Stomach smooth muscle (tissue), 2 donors: ENCODE measurements around the gene CEP63.
"Not testable (repeated sequence)": the region's sequence is repeated elsewhere in the genome, so short reads cannot be mapped to it uniquely, and the experiment has no call there.

Source experiments
- H3K27ac ChIP-seq: one replicate; pipeline ENCODE4 v1.7.0; 2013; ENCODE audit warnings: mild to moderate bottlenecking, low read length, inconsistent platforms
- H3K27me3 ChIP-seq, 2 donors: one replicate each; pipeline ENCODE4 v1.7.0; 2013; ENCODE audit warnings: low read length in 2 of 2; ENCODE audit not compliant: insufficient read depth in 2 of 2, control insufficient read depth in 1 of 2
- H3K36me3 ChIP-seq, 2 donors: one replicate each; pipeline ENCODE4 v1.7.0; 2013; ENCODE audit warnings: low read length in 2 of 2; ENCODE audit not compliant: control insufficient read depth in 2 of 2, insufficient read depth in 2 of 2
- H3K4me1 ChIP-seq: one replicate; pipeline ENCODE4 v1.7.0; 2013; ENCODE audit warnings: low read length; ENCODE audit not compliant: control insufficient read depth, insufficient read depth
- H3K4me3 ChIP-seq, 2 donors: one replicate each; pipeline ENCODE4 v1.7.0; 2013; ENCODE audit warnings: low read length in 2 of 2
- H3K9ac ChIP-seq, 2 donors: one replicate each; pipeline ENCODE4 v1.7.0; 2013; ENCODE audit warnings: low read length in 2 of 2, mild to moderate bottlenecking in 1 of 2
- H3K9me3 ChIP-seq, 2 donors: one replicate each; pipeline ENCODE4 v1.7.0; 2013; ENCODE audit warnings: low read length in 2 of 2; ENCODE audit not compliant: control insufficient read depth in 2 of 2
- donor health status: healthy.
- donor health status: Pancreatic carcinoma.

The CEP63 gene

GRCh38 chr3:134542287-134542958, 56.6 kb downstream of the CEP63 start:
- no peak overlapping the region for H3K27ac ChIP-seq

GRCh38 chr3:134543113-134543512, 57.3 kb downstream of the CEP63 start:
- H3K9me3 ChIP-seq: no peaks in the 10 kb centered on the region
- no peak overlapping the region for H3K9ac ChIP-seq
- H3K4me3 ChIP-seq: no peak overlapping the region
- H3K27ac ChIP-seq: no peak overlapping the region
- no peaks in the 10 kb centered on the region for H3K4me1 ChIP-seq
- peaks cover 12 to 21% of the 10 kb centered on the region in 2 donors for H3K36me3 ChIP-seq
- no peaks in the 10 kb centered on the region for H3K27me3 ChIP-seq

More at GRCh38 chr3:134542287-134542958, 56.6 kb downstream of the CEP63 start:
- Histone ChIP-seq H3K27me3 (no peaks in the 10 kb centered on the region), H3K9ac (no peak overlapping the region), H3K36me3 (peaks cover 11 to 22% of the 10 kb centered on the region in 2 donors), H3K4me3 (no peak overlapping the region), H3K4me1 (no peaks in the 10 kb centered on the region), H3K9me3 (no peaks in the 10 kb centered on the region)

- H3K9me3 ChIP-seq: no peaks in the 10 kb centered on the region
- no peak overlapping the region for H3K9ac ChIP-seq
- no peaks in the 10 kb centered on the region for H3K4me1 ChIP-seq
- no peaks in the 10 kb centered on the region for H3K27me3 ChIP-seq
- H3K4me3 ChIP-seq: no peak overlapping the region
- peaks cover 15 to 21% of the 10 kb centered on the region in 2 donors for H3K36me3 ChIP-seq
- H3K27ac ChIP-seq: no peak overlapping the region
Measured at GRCh38 chr3:134544316-134544715, 58.5 kb downstream of the CEP63 start.

- H3K36me3 ChIP-seq: peaks cover 15 to 21% of the 10 kb centered on the region in 2 donors
- H3K27ac ChIP-seq, H3K9ac ChIP-seq, H3K4me1 ChIP-seq, H3K27me3 ChIP-seq, H3K4me3 ChIP-seq, H3K9me3 ChIP-seq: not testable (repeated sequence)
Measured at GRCh38 chr3:134544783-134545182, 58.9 kb downstream of the CEP63 start.

- Histone ChIP-seq H3K4me3 (no peak overlapping the region), H3K9me3 (no peaks in the 10 kb centered on the region), H3K4me1 (no peaks in the 10 kb centered on the region), H3K9ac (no peak overlapping the region), H3K27me3 (no peaks in the 10 kb centered on the region), H3K27ac (no peak overlapping the region), H3K36me3 (peaks cover 22 to 29% of the 10 kb centered on the region in 2 donors)
Measured at GRCh38 chr3:134545818-134546217, 60.0 kb downstream of the CEP63 start.

- no peak overlapping the region for H3K4me3 ChIP-seq
- H3K36me3 ChIP-seq: peaks cover 16 to 25% of the 10 kb centered on the region in 2 donors
- H3K4me1 ChIP-seq: no peaks in the 10 kb centered on the region
- H3K9ac ChIP-seq: no peak overlapping the region
- no peaks in the 10 kb centered on the region for H3K9me3 ChIP-seq
- H3K27ac ChIP-seq: no peak overlapping the region
- no peaks in the 10 kb centered on the region for H3K27me3 ChIP-seq
Measured at GRCh38 chr3:134552784-134553183, 66.9 kb downstream of the CEP63 start.

GRCh38 chr3:134559591-134559990, 73.7 kb downstream of the CEP63 start:
- H3K4me1 ChIP-seq: no peaks in the 10 kb centered on the region
- H3K9me3 ChIP-seq: no peaks in the 10 kb centered on the region
- no peak overlapping the region for H3K4me3 ChIP-seq
- H3K27me3 ChIP-seq: no peaks in the 10 kb centered on the region
- H3K9ac ChIP-seq: no peak overlapping the region
- peaks cover 14 to 20% of the 10 kb centered on the region in 2 donors for H3K36me3 ChIP-seq
- no peak overlapping the region for H3K27ac ChIP-seq

- Histone ChIP-seq H3K27me3 (no peaks in the 10 kb centered on the region), H3K9ac (no peak overlapping the region), H3K9me3 (no peaks in the 10 kb centered on the region), H3K27ac (no peak overlapping the region), H3K4me1 (no peaks in the 10 kb centered on the region), H3K36me3 (peaks cover 14 to 20% of the 10 kb centered on the region in 2 donors), H3K4me3 (no peak overlapping the region)
Measured at GRCh38 chr3:134562055-134562454, 76.2 kb downstream of the CEP63 start.

- Histone ChIP-seq H3K27ac (no peak overlapping the region), H3K9me3 (no peaks in the 10 kb centered on the region), H3K9ac (no peak overlapping the region), H3K4me1 (no peaks in the 10 kb centered on the region), H3K27me3 (no peaks in the 10 kb centered on the region), H3K4me3 (no peak overlapping the region), H3K36me3 (peaks cover 12 to 20% of the 10 kb centered on the region in 2 donors)
Measured at GRCh38 chr3:134563601-134564000, 77.7 kb downstream of the CEP63 start.

GRCh38 chr3:134564991-134565390, 79.1 kb downstream of the CEP63 start:
- H3K4me3 ChIP-seq: no peak overlapping the region
- H3K9ac ChIP-seq: no peak overlapping the region
- H3K27me3 ChIP-seq: no peaks in the 10 kb centered on the region
- H3K4me1 ChIP-seq: no peaks in the 10 kb centered on the region
- peaks cover 6 to 14% of the 10 kb centered on the region in 2 donors for H3K36me3 ChIP-seq
- no peak overlapping the region for H3K27ac ChIP-seq
- H3K9me3 ChIP-seq: no peaks in the 10 kb centered on the region

GRCh38 chr3:134567605-134568004, 81.7 kb downstream of the CEP63 start:
- Histone ChIP-seq H3K27ac (no peak overlapping the region), H3K9me3 (peaks cover 0 to 3% of the 10 kb centered on the region in 2 donors), H3K9ac (no peak overlapping the region), H3K27me3 (no peaks in the 10 kb centered on the region), H3K4me1 (no peaks in the 10 kb centered on the region), H3K4me3 (no peak overlapping the region), H3K36me3 (peaks cover 0 to 5% of the 10 kb centered on the region in 2 donors)
